Uterus (tissue), 2 donors: Measurements from ENCODE around the gene NCLN.

ENCODE experiments used
- POLR2A ChIP-seq, 2 donors: fragments of 450-650 bp; IDR thresholded peaks; one replicate each; pipeline ENCODE4 v1.6.1; 2016; ENCODE audit warnings: antibody characterized with exemption in 2 of 2, mild to moderate bottlenecking in 1 of 2, moderate library complexity in 1 of 2
- TF ChIP-seq, protein P1 (sequence below), 4 experiments: fragments of 200-600 bp in 2 of 4; fragments of 450-650 bp in 2 of 4; sonication (generic) in 2 of 4; IDR thresholded peaks; one replicate each; pipeline ENCODE4 v1.5.1; 2016 to 2019; ENCODE audit warnings: antibody characterized with exemption in 4 of 4, mild to moderate bottlenecking in 2 of 4, moderate library complexity in 1 of 4

DNA sequence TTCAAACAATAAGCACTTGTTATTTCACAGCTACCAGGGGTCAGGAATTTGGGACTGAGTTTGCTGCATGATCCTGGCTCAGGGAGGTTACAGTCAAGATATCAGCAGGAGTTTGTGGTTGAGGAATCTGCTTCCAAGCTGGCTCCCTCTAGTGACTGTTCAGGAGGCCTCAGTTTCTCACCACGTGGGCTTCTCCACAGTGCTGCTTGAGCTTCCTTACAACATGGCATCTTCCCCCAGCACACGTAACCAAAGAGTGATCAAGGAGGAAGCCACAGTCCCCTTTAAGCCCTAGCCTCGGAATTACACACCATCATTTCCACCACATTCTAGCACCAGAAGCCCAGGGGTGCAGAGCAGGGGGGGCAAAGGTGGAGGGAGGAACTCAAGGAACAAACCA, 67.5 kb downstream of the NCLN start:
- TF ChIP-seq, protein P1, sequence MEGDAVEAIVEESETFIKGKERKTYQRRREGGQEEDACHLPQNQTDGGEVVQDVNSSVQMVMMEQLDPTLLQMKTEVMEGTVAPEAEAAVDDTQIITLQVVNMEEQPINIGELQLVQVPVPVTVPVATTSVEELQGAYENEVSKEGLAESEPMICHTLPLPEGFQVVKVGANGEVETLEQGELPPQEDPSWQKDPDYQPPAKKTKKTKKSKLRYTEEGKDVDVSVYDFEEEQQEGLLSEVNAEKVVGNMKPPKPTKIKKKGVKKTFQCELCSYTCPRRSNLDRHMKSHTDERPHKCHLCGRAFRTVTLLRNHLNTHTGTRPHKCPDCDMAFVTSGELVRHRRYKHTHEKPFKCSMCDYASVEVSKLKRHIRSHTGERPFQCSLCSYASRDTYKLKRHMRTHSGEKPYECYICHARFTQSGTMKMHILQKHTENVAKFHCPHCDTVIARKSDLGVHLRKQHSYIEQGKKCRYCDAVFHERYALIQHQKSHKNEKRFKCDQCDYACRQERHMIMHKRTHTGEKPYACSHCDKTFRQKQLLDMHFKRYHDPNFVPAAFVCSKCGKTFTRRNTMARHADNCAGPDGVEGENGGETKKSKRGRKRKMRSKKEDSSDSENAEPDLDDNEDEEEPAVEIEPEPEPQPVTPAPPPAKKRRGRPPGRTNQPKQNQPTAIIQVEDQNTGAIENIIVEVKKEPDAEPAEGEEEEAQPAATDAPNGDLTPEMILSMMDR (IDR thresholded peaks at IDR 0.05), result no peak
- no peak for TF ChIP-seq POLR2A (IDR thresholded peaks at IDR 0.05)
